Endothelial cell of umbilical vein (primary cell): ENCODE results near the gene FMNL2. TPM values are rescaled to one million over a fixed set of nuclear protein-coding genes. Genes with fewer than 3 reads are reported as not detected.

Experiments used
- BruUV-seq: library from RNA; stranded (reverse); fragments of 400-500 nt; replicated peaks from 2 replicates; lab custom pipeline; 2021; lab: Mats Ljungman, UMichigan
- CTCF ChIA-PET: fragments of 300-600, 350-600 bp; sonication (Branson Sonifier 250); formaldehyde crosslinking; loops from one replicate; lab custom pipeline; 2021; ENCODE audit warnings: antibody characterized with exemption, inconsistent platforms; lab: Charles Lee
- POLR2A ChIA-PET: fragments of 300-600, 350-600 bp; sonication (Branson Sonifier 250); formaldehyde crosslinking; loops from one replicate; lab custom pipeline; 2021; ENCODE audit warnings: antibody characterized with exemption, inconsistent platforms; lab: Charles Lee
- DNase-seq: peaks from one replicate; pipeline ENCODE4 v3.0.0-alpha.2; 2011; ENCODE audit warnings: low read depth, low spot score
- FAIRE-seq: peaks from 2 replicates; lab custom pipeline; 2011; peaks lifted over from hg19 to GRCh38; lab: Jason Lieb, UNC
- H2AFZ ChIP-seq: 2 replicates; pipeline ENCODE4 v1.6.0; 2012; ENCODE audit warnings: low read depth, low read length, control low read depth, inconsistent platforms
- H3K27ac ChIP-seq: 2 replicates; pipeline ENCODE4 v1.5.1; 2011; ENCODE audit warnings: low read depth, mild to moderate bottlenecking, control low read depth, low read length, moderate library complexity; ENCODE audit not compliant: insufficient read depth
- H3K27me3 ChIP-seq, 2 experiments: 2 replicates each; pipeline versions ENCODE4 v1.6.0 to v1.6.1; 2011; ENCODE audit warnings: low read length in 2 of 2, mixed read lengths in 1 of 2; ENCODE audit not compliant: control insufficient read depth in 2 of 2, insufficient read depth in 2 of 2
- H3K36me3 ChIP-seq, 2 experiments: 2 replicates in 1 of 2; 3 replicates in 1 of 2; pipeline ENCODE4 v1.5.1; 2011; ENCODE audit warnings: low read length in 2 of 2, mild to moderate bottlenecking in 1 of 2, moderate library complexity in 1 of 2; ENCODE audit not compliant: control insufficient read depth in 2 of 2, insufficient read depth in 2 of 2; ENCODE audit errors: extremely low read depth in 1 of 2
- H3K4me1 ChIP-seq: 3 replicates; pipeline ENCODE4 v1.5.1; 2011; ENCODE audit warnings: mild to moderate bottlenecking, low read length; ENCODE audit not compliant: control insufficient read depth, insufficient read depth; ENCODE audit errors: extremely low read depth
- H3K4me2 ChIP-seq: 2 replicates; pipeline ENCODE4 v1.6.1; 2011; ENCODE audit warnings: low read length, control low read depth, mixed read lengths; ENCODE audit not compliant: insufficient read depth
- H3K4me3 ChIP-seq, 3 experiments: fragments of 200-600 bp in 1 of 3; sonication (generic), shearing (Covaris generic) in 1 of 3; replicated peaks in 1 of 3; 2 replicates each; pipeline ENCODE4 v1.5.1; 2011 to 2016; ENCODE audit warnings: control low read depth in 3 of 3, low read length in 3 of 3, mild to moderate bottlenecking in 2 of 3, inconsistent platforms in 1 of 3, low read depth in 1 of 3, moderate library complexity in 1 of 3; ENCODE audit not compliant: insufficient read depth in 1 of 3
- H3K79me2 ChIP-seq: 2 replicates; pipeline ENCODE4 v1.6.0; 2012; ENCODE audit warnings: low read length, inconsistent platforms; ENCODE audit not compliant: control insufficient read depth, insufficient read depth
- H3K9ac ChIP-seq: replicated peaks from 2 replicates; pipeline ENCODE3; 2011; ENCODE audit warnings: low read length, control low read depth; ENCODE audit not compliant: insufficient read depth; ENCODE audit errors: extremely low read depth
- H3K9me1 ChIP-seq: replicated peaks from 3 replicates; pipeline ENCODE4 v1.6.0; 2011; ENCODE audit warnings: mild to moderate bottlenecking, low read length; ENCODE audit not compliant: control insufficient read depth, insufficient read depth; ENCODE audit errors: extremely low read depth
- H3K9me3 ChIP-seq: replicated peaks from 2 replicates; pipeline ENCODE4 v1.5.1; 2012; ENCODE audit warnings: low read length, inconsistent platforms; ENCODE audit not compliant: control insufficient read depth, insufficient read depth
- H4K20me1 ChIP-seq: replicated peaks from 2 replicates; pipeline ENCODE3; 2011; ENCODE audit warnings: mild to moderate bottlenecking, low read length; ENCODE audit not compliant: control insufficient read depth, insufficient read depth; ENCODE audit errors: extremely low read depth
- EZH2 ChIP-seq: IDR thresholded peaks from 2 replicates; pipeline ENCODE4 v1.6.1; 2012; ENCODE audit warnings: borderline replicate concordance, low read depth, mild to moderate bottlenecking, moderate library complexity, low read length, inconsistent platforms; ENCODE audit not compliant: severe bottlenecking
- FOS ChIP-seq: IDR thresholded peaks from 2 replicates; pipeline ENCODE4 v1.6.1; 2011; ENCODE audit warnings: mild to moderate bottlenecking, low read length, moderate library complexity, borderline replicate concordance; ENCODE audit not compliant: insufficient read depth
- GATA2 ChIP-seq: IDR thresholded peaks from 2 replicates; pipeline ENCODE4 v1.7.0; 2011; ENCODE audit warnings: low read depth, mild to moderate bottlenecking, moderate library complexity, mixed read lengths, low read length; ENCODE audit not compliant: insufficient read length, insufficient read depth
- JUN ChIP-seq: IDR thresholded peaks from 2 replicates; pipeline ENCODE4 v1.6.1; 2011; ENCODE audit warnings: borderline replicate concordance, low read depth; ENCODE audit not compliant: insufficient read length, insufficient read depth
- MYC ChIP-seq: IDR thresholded peaks from one replicate; pipeline ENCODE4 v1.6.1; 2011; ENCODE audit warnings: mild to moderate bottlenecking, low read depth, low read length
- POLR2A ChIP-seq: IDR thresholded peaks from 2 replicates; pipeline ENCODE4 v1.6.1; 2012; ENCODE audit warnings: low read depth, mild to moderate bottlenecking, control low read depth, low read length
- POLR2AphosphoS5 ChIP-seq: IDR thresholded peaks from 2 replicates; pipeline ENCODE4 v1.6.1; 2012; ENCODE audit warnings: low read depth, mild to moderate bottlenecking, control low read depth, low read length, moderate library complexity; ENCODE audit not compliant: insufficient read depth
- dilution Hi-C: fragments of 300-500 bp; cut with MboI; formaldehyde crosslinking; loops from one replicate; pipeline ENCODE4 v1.15.0; 2019; ENCODE audit warnings: low sequenced_read_pairs; ENCODE audit not compliant: extremely low pct_ligation_motif_present
- intact Hi-C: fragments of 100-400 bp; cut with micrococcal nuclease; formaldehyde crosslinking; loops from one replicate; pipeline ENCODE4 v1.10.0; 2022
- polyA plus RNA-seq, 4 experiments: library from polyadenylated mRNA; depleted of rRNA in 3 of 4; stranded (reverse) in 3 of 4; unstranded in 1 of 4; fragments of >200 nt; gene quantifications; 2 replicates each; pipeline versions ENCODE4 v1.2.1 to v1.2.3, GENCODE V29; 2011 to 2012; ENCODE audit warnings: missing spikeins in 1 of 4
- total RNA-seq: library from RNA; stranded (reverse); gene quantifications from 2 replicates; pipeline ENCODE4 v1.2.3, GENCODE V29; 2021
- TF ChIP-seq, protein P1 (sequence below): IDR thresholded peaks from 2 replicates; pipeline ENCODE4 v1.6.1; 2011; ENCODE audit not compliant: insufficient read depth, insufficient read length
- TF ChIP-seq, protein P2 (sequence below), 2 donors: IDR thresholded peaks; 1 replicate in 1 of 2; 2 replicates in 1 of 2; pipeline ENCODE4 v1.5.1; 2011; ENCODE audit warnings: low read length in 2 of 2, mild to moderate bottlenecking in 2 of 2, moderate library complexity in 2 of 2, control low read depth in 1 of 2, inconsistent platforms in 1 of 2, low read depth in 1 of 2; ENCODE audit not compliant: insufficient read depth in 1 of 2; ENCODE audit errors: extremely low read depth in 1 of 2

FMNL2 gene
- total and polyA plus RNA-seq, 2 donors (not counting 3 experiments of a cell fraction or from before 2014, with no cell fraction given): 8.3 to 28.0 TPM

DNA sequence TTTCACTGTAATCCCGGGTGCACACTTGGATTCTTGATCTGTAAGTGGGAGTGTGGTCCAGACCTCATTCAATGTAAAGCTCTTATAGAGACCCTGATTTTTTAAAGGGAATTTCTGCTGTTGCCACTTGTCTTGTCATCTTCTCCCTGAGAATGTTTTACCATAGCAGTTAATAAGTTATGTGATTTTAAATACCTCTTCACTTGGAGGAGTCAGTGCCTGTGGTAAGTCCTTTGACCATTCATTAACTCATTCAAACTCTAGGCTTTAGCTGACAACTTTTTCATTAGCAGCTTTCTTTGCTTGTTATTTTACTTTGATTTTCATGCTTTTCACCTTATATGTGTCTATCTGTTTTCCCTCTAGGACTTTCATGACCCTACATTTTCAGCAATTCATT, 51.3 kb downstream of the FMNL2 start:
- no peak overlapping the region for H3K27ac ChIP-seq
- dilution Hi-C loops: no loop called here
- H3K79me2 ChIP-seq: peaks cover 10% of the 10 kb centered on the region

More for the DNA sequence above, 51.3 kb downstream of the FMNL2 start:
- no TSS peak for BruUV-seq
- Histone ChIP-seq H3K4me1 (no peaks in the 10 kb centered on the region), H3K9me1 (no peaks in the 10 kb centered on the region), H3K9ac (no peak overlapping the region), H4K20me1 (no peaks in the 10 kb centered on the region), H3K4me3 (no peak overlapping the region), H3K4me2 (no peak overlapping the region), H3K36me3 (no peaks in the 10 kb centered on the region), H2AFZ (no peak overlapping the region), H3K27me3 (no peaks in the 10 kb centered on the region), H3K9me3 (no peaks in the 10 kb centered on the region)
- intact Hi-C loops: no loop called here
- TF ChIP-seq POLR2A (no peak), FOS (no peak), POLR2AphosphoS5 (no peak), JUN (no peak), EZH2 (no peak), MYC (no peak), GATA2 (no peak)
- TF ChIP-seq, protein P1, sequence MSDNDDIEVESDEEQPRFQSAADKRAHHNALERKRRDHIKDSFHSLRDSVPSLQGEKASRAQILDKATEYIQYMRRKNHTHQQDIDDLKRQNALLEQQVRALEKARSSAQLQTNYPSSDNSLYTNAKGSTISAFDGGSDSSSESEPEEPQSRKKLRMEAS: no peak
- TF ChIP-seq, protein P2, sequence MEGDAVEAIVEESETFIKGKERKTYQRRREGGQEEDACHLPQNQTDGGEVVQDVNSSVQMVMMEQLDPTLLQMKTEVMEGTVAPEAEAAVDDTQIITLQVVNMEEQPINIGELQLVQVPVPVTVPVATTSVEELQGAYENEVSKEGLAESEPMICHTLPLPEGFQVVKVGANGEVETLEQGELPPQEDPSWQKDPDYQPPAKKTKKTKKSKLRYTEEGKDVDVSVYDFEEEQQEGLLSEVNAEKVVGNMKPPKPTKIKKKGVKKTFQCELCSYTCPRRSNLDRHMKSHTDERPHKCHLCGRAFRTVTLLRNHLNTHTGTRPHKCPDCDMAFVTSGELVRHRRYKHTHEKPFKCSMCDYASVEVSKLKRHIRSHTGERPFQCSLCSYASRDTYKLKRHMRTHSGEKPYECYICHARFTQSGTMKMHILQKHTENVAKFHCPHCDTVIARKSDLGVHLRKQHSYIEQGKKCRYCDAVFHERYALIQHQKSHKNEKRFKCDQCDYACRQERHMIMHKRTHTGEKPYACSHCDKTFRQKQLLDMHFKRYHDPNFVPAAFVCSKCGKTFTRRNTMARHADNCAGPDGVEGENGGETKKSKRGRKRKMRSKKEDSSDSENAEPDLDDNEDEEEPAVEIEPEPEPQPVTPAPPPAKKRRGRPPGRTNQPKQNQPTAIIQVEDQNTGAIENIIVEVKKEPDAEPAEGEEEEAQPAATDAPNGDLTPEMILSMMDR (IDR thresholded peaks at IDR 0.05; ENCODE audit: extremely low read depth in 1 of 2, insufficient read depth in 1 of 2, low read depth in 1 of 2, low read length in 2 of 2): no peak
- FAIRE-seq: no peak
- CTCF ChIA-PET: interaction anchor here (0.8 to 1.3 kb wide), 3 partner anchors 13 to 32 kb away, joined by 3 read pairs; no protein-coding TSS in a partner anchor
- no peak for DNase-seq
- POLR2A ChIA-PET: no interaction called here
